ENCODE results near the gene CCDC12.

GRCh38 chr3:46966811-46967210, 9.7 kb downstream of the CCDC12 start:
- TF ChIP-seq ZFP3 (CRISPR knock-in tag; IDR thresholded peaks at IDR 0.05) (no peak), ZNF8 (CRISPR knock-in tag; IDR thresholded peaks at IDR 0.05) (no peak), POU6F1 (CRISPR knock-in tag; IDR thresholded peaks at IDR 0.05; ENCODE audit: borderline replicate concordance, low read depth) (no peak), TOX (CRISPR knock-in tag; IDR thresholded peaks at IDR 0.05; ENCODE audit: borderline replicate concordance) (no peak)
- TF ChIP-seq, protein P1, sequence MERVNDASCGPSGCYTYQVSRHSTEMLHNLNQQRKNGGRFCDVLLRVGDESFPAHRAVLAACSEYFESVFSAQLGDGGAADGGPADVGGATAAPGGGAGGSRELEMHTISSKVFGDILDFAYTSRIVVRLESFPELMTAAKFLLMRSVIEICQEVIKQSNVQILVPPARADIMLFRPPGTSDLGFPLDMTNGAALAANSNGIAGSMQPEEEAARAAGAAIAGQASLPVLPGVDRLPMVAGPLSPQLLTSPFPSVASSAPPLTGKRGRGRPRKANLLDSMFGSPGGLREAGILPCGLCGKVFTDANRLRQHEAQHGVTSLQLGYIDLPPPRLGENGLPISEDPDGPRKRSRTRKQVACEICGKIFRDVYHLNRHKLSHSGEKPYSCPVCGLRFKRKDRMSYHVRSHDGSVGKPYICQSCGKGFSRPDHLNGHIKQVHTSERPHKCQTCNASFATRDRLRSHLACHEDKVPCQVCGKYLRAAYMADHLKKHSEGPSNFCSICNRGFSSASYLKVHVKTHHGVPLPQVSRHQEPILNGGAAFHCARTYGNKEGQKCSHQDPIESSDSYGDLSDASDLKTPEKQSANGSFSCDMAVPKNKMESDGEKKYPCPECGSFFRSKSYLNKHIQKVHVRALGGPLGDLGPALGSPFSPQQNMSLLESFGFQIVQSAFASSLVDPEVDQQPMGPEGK (CRISPR knock-in tag; IDR thresholded peaks at IDR 0.05; ENCODE audit: borderline replicate concordance), result no peak

All from SK-N-SH treated with all-trans-retinoic acid at 6 μM for 48 hours (cell line).